ENCODE data around the gene NFIA.

Gene NFIA

DNA sequence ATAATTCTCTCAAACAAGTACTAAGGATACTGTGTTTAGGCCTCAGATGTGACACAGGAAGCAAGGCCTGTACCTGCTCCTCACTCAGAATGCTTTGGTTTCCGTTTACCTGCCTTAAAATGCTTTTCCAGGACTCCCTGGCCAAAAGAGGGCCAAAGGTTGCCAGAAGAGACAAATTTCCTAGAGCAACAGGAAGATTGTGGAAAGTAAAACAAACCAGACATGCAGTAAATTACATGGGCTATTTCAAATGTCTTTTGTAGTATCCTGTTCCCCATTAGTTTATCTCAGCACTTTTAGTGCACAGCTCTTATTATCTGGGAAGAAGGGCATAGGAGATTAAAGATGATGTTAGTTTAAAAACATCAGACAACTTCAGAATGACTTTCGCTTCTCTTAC is 280.0 kb downstream of the NFIA start:
- TF ChIP-seq, protein P1, sequence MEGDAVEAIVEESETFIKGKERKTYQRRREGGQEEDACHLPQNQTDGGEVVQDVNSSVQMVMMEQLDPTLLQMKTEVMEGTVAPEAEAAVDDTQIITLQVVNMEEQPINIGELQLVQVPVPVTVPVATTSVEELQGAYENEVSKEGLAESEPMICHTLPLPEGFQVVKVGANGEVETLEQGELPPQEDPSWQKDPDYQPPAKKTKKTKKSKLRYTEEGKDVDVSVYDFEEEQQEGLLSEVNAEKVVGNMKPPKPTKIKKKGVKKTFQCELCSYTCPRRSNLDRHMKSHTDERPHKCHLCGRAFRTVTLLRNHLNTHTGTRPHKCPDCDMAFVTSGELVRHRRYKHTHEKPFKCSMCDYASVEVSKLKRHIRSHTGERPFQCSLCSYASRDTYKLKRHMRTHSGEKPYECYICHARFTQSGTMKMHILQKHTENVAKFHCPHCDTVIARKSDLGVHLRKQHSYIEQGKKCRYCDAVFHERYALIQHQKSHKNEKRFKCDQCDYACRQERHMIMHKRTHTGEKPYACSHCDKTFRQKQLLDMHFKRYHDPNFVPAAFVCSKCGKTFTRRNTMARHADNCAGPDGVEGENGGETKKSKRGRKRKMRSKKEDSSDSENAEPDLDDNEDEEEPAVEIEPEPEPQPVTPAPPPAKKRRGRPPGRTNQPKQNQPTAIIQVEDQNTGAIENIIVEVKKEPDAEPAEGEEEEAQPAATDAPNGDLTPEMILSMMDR (IDR thresholded peaks at IDR 0.05), result no peak
- DNase-seq (ENCODE audit: low spot score), result no peak
- Histone ChIP-seq H3K27ac (no peak overlapping the region), H3K4me3 (no peak overlapping the region)

DNA sequence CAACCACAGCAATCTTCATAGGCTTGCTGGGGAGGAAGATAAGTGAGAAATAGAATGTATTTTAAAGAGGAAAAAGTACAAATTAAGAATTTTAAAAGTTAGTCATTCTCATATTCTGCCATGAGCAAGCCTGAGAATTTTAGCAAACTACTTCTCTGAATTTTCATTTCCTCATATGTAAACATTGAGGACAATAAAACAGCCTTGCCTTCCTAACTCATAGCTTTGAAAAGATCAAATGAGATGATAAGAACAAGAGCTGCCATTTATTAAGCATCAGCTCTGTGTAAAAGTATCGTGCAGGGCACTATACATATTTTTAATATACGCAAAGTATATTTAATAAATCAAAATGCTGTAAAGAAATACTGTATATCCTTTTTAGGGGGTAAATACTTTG is 286.0 kb downstream of the NFIA start:
- DNase-seq (ENCODE audit: low spot score), result no peak
- TF ChIP-seq, protein P1 (IDR thresholded peaks at IDR 0.05), result no peak
- Histone ChIP-seq H3K27ac (no peak overlapping the region), H3K4me3 (no peak overlapping the region)

DNA sequence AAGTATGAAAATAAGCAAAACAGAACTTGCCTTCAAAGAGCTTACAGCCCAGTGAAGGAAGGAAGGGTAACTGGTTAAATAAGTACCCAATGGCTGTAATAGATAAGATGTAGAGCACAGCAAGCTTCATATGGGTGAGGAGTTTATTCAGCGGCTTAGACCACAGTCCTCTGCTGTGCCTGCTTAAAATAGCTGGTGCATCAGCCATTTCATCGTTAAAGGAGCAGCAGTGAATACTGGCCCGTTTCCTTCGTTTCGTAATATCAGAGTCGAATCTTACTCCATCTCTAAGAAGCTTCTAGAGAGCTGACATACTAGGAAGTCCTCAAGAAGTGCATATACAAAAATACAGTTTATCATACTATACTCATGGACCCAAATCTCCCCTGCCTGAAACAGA is 286.5 kb downstream of the NFIA start:
- no peak for DNase-seq (ENCODE audit: low spot score)
- Histone ChIP-seq H3K4me3 (no peak overlapping the region), H3K27ac (no peak overlapping the region)
- TF ChIP-seq, protein P1 (IDR thresholded peaks at IDR 0.05), result no peak

DNA sequence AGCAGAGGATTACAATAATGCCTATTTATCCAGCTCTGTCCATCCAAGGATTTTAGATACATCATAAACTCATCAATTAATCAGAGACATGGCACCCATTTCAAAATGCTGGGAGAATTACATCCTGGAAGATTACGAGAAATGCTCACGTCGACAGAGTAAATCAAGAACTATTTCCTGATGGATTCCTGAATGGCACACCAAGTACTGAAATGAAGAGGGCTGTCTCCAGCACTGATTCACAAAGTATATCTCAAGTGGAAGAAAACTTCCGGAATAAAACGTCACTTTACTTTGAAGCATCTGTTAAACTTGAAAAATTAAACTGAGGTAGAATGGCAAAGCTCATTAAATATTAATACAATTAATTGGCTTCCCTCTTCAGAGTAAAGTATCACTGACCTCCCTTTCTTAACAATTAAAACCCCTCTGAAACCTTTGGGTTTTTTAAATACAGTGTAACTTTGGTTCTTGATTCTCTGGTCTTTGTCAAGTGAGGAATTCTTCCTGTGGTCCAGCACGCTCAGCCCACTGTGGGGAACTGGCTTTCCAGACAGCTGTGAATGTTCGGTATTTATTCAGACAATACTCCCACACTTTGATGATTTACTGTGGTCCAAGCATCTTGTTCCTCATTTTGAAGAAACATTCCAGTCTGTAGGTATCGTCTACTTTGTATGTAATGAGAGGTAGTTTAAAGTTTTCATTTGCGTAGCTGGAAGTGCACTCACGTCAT is 288.0 kb downstream of the NFIA start:
- no peak for DNase-seq (ENCODE audit: low spot score)
- Histone ChIP-seq H3K27ac (no peak overlapping the region), H3K4me3 (no peak overlapping the region)
- TF ChIP-seq, protein P1 (IDR thresholded peaks at IDR 0.05), result no peak

DNA sequence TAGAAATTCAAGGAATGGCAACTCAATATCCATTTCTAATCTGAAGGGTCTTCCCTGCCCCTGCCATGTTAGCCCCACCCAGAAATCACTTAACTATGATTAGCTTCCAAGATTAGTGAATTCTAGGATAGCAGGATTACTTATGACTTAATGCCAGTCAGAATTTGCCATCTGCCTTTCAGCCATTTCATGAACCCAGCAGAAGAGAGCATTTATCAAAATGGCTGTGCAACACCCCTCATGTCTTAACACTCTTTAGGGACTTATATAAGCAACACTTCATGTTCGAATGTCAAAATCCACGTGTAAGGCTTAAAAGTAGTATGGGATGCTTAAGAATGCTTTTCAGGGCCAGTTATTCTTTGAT is 288.5 kb downstream of the NFIA start:
- Histone ChIP-seq H3K4me3 (no peak overlapping the region), H3K27ac (no peak overlapping the region)
- DNase-seq (ENCODE audit: low spot score), result no peak
- TF ChIP-seq, protein P1 (IDR thresholded peaks at IDR 0.05), result no peak

DNA sequence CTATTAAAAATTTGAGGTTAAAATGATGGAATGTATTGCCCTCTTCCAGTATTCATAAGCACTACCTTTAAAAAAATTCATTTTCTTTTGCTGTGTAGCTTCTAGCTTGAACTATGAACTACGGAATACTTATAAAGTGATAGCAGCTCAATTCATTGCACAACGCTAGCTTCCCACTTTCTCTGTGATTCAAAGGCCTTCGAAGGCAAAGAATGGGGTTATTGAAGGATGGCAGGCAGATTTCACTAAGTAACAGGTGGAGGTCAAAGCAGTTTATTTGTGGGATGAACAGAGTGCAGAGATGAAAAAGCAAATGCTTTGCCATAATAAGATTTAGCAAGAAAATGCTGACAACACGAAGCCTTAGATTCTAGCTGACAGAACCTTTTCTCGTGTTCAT is 290.6 kb downstream of the NFIA start:
- DNase-seq (ENCODE audit: low spot score), result no peak
- Histone ChIP-seq H3K27ac (no peak overlapping the region), H3K4me3 (no peak overlapping the region)
- TF ChIP-seq, protein P1 (IDR thresholded peaks at IDR 0.05), result no peak

DNA sequence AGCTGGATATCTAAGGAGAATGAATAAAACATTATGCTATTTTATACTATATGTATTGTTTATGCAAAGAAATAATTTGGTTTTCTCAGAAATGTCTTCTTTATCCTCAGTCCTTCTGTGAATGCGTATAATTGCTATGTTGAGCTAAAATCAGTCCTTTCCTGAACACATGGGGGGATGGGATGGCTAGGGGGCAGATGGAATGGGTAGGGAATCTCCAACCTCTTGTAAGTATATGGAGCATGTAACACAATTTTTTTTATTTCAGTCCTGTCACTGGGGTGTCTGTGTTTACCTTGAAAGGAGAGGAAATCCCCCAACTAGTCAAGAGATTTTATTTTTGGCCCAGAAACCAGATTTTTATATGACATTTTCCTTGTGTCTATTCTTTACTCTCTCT is 291.8 kb downstream of the NFIA start:
- H3K27ac ChIP-seq, result no peak overlapping the region
- no peak for DNase-seq (ENCODE audit: low spot score)
- TF ChIP-seq, protein P1 (IDR thresholded peaks at IDR 0.05), result no peak
- H3K4me3 ChIP-seq, result no peak overlapping the region

All from coronary artery (tissue), 2 donors.